ENCODE data around the gene TMEM171.

Gene TMEM171

GRCh38 chr5:73121119-73121463 is 716 bp downstream of the TMEM171 start:
- no peak for DNase-seq (ENCODE audit: low read depth)

- peak; percentile 17 for DNase-seq (ENCODE audit: low read depth)
These were observed 2.8 kb downstream of the TMEM171 start for GRCh38 chr5:73122875-73123810.

DNA sequence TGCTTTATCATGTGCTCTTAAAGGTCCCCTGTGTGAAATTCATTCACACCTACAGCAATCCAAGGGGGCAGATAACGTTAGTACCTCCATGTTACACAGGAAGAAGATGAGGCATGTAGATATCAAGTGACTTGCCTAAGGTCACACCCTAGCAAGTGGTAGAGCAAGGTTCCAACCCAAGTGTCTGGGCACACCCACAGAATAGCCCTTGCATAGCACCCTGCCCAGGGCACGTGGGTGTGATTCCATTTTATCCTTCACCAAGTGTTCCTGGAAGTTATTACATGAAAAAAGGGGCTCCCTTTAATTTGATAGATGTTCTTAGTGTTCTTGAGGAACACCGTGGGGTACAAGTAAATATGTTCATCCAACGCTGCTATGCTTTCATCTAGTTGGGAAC is 4.9 kb downstream of the TMEM171 start:
- DNase-seq (ENCODE audit: low read depth), result no peak

DNA sequence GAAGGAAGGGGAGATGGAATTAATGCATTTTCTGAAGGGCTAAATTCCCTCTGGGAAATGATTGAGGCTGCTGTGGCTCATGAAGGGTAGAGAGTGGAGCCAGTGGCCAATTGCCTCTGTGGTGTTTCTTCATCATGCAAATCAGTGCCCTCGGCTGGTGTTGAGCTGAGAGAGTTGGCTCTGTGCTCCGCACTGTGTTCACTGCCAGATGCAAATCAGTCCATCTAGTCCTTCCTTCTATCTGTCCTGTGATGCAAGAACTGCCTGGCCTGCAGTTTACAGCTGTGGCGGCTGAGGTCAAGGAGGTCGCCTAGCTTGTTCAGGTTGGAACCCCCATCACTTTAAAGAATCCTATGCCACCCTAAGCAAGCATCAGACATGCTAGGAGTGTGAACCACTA is 6.0 kb downstream of the TMEM171 start:
- no peak for DNase-seq (ENCODE audit: low read depth)

DNA sequence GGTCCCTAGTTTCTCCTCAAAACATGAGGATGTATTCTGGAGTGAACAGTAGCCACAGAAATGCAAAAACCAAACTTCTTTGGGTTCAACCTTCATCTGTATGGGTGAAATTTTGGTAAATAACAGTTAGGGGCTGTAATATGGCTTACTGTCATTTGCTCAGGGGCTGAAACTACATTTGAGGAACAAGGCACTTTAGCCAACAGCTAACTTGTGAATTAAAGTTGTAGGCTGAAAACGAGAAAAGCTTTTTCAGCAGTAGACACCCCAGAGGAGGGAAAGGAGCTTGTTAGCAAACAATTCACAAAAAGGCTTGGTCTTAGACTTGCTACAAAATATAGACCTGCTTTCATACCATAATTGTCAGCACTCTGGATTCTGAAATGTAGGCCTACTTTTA is 6.6 kb downstream of the TMEM171 start:
- no peak for DNase-seq (ENCODE audit: low read depth)

DNA sequence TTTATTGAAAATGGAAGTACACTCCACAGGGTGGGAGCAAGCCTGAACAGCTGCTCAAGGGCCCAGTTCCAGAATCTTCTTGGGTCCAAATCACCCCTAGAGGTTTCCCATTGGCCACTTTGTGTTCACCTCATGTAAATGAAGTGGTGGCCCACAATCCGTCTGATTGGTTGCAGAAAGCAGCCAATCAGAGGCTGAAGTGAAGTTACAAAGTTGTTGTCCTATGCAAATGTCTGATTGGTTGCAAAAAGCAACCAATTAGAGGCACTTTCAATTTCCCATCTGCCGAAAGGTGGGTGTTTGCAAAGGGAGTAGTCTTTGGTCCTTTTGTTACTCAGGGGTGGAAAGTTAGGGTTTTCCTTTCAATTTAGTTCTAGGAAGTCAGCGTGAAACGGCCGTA is 8.8 kb downstream of the TMEM171 start:
- no peak for DNase-seq (ENCODE audit: low read depth)

DNA sequence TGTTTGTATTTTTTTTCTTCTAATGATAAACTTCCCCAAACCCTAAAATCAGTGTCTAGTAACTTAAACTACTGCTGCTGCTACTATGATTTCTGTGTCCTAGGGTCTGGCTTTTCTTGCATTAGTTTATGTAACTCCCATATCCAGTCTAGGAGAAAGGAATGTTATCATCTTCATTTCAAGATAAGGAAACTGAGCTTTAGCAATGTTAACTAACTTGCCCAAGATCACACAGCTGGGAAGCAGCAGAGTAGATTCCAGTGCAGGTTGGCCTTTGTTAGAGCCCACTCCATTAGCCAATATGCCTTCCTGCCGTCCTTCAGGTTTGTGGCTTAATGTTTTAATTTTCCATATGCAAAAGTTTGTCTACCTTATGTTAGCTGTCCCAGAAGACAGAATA is 10.4 kb downstream of the TMEM171 start:
- no peak for DNase-seq (ENCODE audit: low read depth)

DNA sequence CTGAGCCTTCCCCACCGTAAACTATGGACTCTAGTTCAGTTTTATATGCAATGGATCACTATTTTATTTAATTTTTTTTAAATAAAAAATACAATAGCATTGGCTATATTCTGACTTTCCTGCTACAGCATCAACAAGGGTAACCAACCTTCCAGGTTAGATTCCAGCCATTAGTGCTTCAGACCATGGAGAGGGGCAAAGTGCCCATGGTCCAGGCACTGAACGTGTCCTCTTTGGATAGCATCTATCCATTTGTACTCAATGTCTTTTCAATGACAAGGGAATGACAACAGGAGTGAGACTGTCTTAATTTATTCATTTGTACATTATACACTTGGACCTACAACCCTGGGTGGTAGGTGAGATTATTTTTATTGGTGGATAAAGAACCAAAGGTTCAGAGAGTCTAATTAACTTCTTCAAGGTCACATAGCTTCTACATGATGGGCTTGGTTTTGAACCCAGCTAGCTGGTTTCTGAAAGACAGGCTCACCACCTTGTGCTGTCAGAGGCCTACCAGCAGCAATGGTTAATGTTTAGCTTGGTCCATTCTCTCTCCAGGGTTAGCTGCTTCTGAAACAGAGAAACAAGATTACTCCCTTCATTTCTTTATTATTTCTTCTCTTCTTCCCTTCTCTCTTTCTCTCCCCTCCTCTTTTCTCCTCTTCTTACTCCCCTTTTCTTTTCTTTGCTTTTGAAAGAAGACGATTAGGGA is 11.5 kb downstream of the TMEM171 start:
- no peak for DNase-seq (ENCODE audit: low read depth)

DNA sequence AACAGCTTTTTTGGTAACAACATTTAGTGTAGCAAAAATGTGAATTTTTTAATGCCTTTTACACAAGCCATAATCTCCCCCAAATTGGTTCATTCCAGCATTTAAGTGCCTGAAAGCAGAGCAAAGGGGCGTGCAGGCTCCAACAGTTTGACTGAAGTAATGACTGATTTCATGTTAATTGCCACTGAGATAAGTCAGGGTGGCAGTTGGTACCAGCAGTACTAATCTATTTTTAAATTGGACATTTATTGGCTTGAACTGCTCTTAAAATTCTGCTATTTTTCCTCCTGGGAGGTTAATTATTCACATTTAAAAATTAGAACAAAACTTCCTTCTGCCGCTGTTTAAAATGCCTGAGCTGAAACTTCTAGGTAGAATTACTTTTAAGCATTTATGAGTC is 12.4 kb downstream of the TMEM171 start:
- no peak for DNase-seq (ENCODE audit: low read depth)

DNA sequence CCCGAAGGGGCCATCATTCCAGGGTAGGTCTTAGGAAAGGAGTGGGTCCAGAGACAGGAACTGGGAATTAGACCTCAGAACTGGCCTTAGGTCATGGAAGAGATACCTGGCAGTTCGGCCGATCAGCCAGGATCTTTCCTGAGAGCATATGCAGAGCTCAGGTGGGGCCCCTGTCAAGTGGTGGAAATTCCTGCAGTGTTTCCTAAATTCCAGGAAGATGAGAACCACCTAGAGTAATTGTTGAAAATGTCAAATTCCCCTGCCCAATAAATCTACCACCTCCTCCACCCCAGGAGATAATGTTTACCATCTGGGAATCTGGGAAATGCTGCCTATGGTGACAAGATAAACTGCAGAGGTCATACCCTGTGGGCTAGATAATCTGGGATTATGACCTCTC is 14.6 kb downstream of the TMEM171 start:
- no peak for DNase-seq (ENCODE audit: low read depth)

DNA sequence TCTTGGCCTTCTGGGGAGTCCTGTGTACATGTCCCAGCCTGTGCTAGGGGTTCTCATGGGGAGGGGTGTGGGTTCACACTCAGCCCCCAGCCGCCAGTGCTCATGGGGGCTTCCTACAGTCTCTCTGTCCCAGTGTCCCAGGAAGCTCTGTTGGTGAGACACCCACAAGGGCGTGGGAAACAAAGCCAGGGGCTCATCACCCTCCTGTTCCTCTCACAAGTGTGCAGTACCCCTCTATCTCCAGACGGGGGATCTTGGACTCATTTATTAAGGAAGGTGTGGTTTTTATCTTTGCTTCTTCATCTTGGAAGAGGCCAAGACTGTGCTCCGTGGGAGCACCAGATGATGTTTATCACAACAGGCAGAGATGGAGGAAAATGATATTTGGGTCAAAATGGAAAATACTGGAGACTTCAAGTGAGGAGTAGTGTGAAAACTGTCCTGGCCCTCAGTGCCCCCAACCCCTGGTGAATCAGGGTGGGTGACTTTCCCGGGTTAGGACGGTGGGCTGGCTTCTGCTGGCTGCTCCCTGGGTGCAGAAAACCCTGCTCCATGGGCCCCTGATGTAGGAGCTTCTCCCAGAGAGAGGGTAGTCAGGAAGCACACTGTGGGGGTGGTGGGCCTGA is 15.2 kb downstream of the TMEM171 start:
- DNase-seq (ENCODE audit: low read depth), result no peak

GRCh38 chr5:73136055-73136562 is 15.7 kb downstream of the TMEM171 start:
- no peak for DNase-seq (ENCODE audit: low read depth)

DNA sequence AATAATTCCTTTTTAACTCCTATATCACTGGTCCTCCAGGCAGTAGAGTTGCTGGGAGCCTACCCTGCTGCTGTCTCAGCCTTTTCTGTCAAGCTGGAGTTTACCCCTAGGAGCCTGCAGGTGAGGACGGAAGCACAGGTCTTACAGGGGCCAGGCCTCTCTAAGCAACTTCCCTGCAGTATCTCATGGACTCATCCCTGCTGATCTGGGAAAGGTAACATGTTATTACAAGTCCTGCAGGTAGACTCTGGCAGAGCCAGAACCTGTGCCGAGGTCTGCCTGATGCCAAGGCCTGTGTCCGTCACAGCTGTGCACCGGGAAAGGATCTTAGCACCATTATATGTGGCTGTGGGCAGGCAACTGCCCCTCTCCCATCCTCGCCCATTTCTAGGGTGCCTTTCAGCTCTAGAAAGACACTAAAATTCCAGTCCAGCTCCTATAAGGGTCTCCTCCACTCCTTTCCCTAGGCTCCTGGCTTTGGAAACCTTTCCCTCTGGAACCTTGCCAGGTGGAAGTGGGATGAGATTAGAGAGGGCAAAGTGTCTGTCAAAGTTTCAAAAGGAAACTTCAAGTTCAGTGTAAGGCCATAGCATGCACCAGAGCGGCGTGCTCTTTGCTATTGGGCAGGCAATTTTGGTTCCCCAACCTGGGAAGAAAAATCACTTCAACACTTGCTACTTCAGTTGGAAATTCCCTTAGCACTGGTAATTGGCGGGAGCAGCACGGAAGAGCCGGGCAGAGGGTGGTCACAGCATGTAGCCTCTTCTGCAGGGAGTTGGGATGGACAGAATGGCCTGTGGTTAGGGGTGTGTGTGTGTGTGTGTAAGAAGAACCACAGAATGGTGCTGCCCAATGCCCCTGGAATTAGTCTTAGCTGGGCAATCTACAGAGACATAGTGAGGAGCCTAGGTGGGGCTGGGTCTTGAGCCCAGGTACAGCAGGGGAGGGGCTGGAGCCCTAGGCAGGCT is 17.5 kb downstream of the TMEM171 start:
- no peak for DNase-seq (ENCODE audit: low read depth)

GRCh38 chr5:73139485-73139884 is 19.1 kb downstream of the TMEM171 start:
- DNase-seq (ENCODE audit: low read depth), result no peak

DNA sequence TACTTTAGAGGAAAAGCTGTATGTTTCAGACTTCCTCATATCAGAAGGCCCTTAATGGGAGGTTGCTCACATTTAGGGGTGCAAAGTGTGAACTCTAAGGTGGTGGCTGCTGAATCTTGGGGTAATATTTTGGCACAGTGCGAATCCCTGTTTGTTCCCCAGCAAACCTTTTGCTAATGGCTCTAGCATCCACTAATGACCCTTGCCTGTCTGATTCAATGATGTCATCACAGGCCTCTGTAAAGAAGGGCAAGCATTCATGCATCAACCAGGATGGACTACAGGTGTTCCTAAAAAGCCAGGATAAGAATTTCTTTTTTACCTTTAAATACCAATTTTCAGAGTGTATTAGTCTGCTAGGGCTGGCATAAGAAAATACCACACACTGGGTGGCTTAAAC is 20.4 kb downstream of the TMEM171 start:
- DNase-seq (ENCODE audit: low read depth), result no peak

GRCh38 chr5:73142035-73142434 is 21.7 kb downstream of the TMEM171 start:
- DNase-seq (ENCODE audit: low read depth), result no peak

GRCh38 chr5:73143716-73144115 is 23.3 kb downstream of the TMEM171 start:
- no peak for DNase-seq (ENCODE audit: low read depth)

DNA sequence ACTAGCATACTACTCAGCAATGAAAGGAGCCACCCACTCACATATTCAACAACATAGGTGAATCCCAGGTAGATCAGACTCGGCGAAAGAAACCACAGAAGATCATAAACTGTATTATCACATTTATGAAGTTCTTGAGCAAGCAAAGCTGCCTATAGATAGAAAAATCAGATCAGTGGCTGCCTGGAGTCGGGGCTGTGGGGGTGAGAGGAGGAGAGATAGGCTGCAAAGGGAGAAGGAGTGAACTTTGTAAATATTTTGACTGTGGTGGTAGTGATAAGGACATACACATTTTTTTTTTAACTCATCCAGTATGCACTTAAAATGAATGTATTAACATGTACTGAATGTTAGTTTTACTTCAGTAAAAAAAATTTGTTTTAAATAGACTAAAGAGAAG is 29.2 kb downstream of the TMEM171 start:
- DNase-seq (ENCODE audit: low read depth), result no peak

GRCh38 chr5:73150876-73151275 is 30.5 kb downstream of the TMEM171 start:
- DNase-seq (ENCODE audit: low read depth), result no peak

DNA sequence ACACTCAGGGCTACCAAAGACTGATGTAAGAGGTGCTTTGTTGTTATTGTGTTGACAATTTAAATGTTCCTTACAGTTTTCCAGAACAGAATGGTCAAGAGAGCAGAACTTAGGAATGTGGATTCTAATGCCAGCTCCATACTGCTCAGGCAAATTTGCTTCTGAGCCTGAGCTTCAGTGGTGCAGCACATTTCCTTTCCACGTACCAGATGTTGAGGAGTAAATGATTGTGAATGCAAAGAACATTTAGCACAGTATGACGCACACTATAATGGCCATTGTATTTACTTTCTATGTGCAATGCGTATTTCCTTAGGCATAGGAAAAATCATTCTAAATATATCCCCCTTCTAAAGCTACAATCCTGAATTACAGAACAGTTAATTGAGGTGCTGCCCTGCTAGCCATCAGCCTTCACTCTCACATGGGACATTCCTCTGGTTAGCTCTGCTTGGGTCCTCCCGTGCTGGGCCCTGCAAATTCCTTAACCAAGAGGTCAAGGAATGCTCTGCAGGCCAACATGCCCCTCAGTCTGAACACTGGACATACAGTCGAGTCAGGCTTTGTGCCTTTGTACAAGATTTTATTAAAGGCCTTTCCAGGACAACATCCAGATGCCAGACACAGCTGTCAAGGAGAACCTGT is 31.5 kb downstream of the TMEM171 start:
- no peak for DNase-seq (ENCODE audit: low read depth)
